ENCODE results near the gene STT3B. TPM values are rescaled to one million over a fixed set of nuclear protein-coding genes. Genes with fewer than 3 reads are reported as not detected.

Gene STT3B
- total and polyA plus RNA-seq, 5 donors from 2014 or later = 85.1 to 108 (median 90.8) TPM

DNA sequence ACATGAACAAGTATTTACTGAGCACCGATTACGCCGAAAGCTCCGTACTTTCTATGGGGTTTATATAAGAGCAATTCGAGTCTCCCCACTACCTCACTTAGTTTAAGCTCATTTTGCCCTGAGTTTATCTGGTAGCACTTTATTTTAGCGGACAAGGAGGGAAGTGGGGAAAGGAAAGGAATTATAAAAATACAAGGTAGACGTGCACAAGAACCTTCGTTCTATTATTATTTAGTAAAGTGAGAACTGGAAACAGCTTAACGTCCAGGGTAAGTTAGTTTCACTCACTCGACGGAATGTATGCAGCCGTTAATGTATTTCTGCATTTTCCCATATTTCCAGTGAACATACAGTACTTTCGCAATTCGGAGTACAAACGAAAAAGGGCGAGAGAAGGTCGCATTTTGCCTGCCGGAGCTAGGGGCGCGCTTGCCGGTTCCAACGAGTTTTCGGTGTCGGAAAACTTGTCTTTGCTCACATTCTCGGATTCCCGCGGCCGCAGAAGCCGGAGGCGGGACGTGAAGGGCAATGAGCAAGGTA is 1.2 kb upstream of the STT3B start:
- H3K27me3 Mint-ChIP-seq = peaks cover 12% of the 10 kb centered on the region
- H3K4me3 Mint-ChIP-seq = peak overlapping the region in 2 of 4 donors; percentile 93 to 99

DNA sequence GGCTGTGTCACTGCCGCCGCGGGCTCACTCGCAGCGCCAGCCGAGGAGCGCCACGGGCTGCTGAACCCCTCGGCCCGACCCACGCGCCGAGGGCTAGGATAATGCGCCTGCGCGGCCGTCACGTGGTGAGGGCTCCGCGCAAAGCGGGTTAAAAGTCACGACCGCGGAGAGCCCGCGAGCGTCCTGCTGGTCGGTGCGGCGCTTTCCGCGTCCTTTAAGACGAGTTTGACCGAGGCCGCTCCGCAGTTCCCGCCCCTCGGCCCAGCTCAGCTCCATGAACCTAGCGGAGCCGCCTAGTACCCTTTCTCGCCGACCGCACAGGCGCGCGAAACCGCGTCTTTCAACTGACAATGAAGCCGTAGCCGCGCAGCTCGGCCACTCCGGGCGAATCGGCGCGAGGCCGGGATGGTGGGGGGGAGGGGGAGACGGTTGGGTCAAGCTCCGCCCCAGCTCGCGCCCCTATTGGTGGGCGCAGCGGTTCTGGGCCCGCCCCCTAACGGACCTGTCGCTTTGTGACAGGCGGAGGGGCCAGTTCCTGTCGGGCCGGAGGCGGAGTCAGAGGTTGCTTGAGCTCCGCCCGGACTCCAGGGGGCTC is 636 bp upstream of the STT3B start:
- peak overlapping the region; percentile 96 for H3K4me3 ChIP-seq (ENCODE audit: low read depth, low read length)
- H3K36me3 Mint-ChIP-seq = no peaks in the 10 kb centered on the region
- H3K27ac Mint-ChIP-seq = peak overlapping the region; percentile 96 to 99 (median 97)
- no peaks in the 10 kb centered on the region for H3K36me3 ChIP-seq (ENCODE audit: control insufficient read depth, insufficient read depth, low read length)
- peak; percentile 87 to 88 for ATAC-seq (ENCODE audit: low read depth in 2 of 2)
- peaks cover 35% of the 10 kb centered on the region for H3K4me1 ChIP-seq (ENCODE audit: control insufficient read depth, insufficient read depth, low read length, poor library complexity, severe bottlenecking)
- H3K9me3 ChIP-seq (ENCODE audit: control insufficient read depth in 2 of 2, low read length in 2 of 2) = no peaks in the 10 kb centered on the region
- H3K27ac ChIP-seq (ENCODE audit: insufficient read depth, low read length, poor library complexity, severe bottlenecking) = peak overlapping the region; percentile 99
- H3K27me3 ChIP-seq (ENCODE audit: control insufficient read depth, insufficient read depth, low read length) = no peaks in the 10 kb centered on the region
- H3K9me3 Mint-ChIP-seq = no peaks in the 10 kb centered on the region
- peak; percentile 98 to 99 (median 98) for DNase-seq
- peaks cover 18 to 34% (median 26%) of the 10 kb centered on the region in 4 donors for H3K4me1 Mint-ChIP-seq
- peaks cover 12% of the 10 kb centered on the region for H3K27me3 Mint-ChIP-seq
- peak overlapping the region in 2 of 4 donors; percentile 93 to 99 for H3K4me3 Mint-ChIP-seq

More for the DNA sequence above, 1.2 kb upstream of the STT3B start:
- no peaks in the 10 kb centered on the region for H3K36me3 ChIP-seq (ENCODE audit: control insufficient read depth, insufficient read depth, low read length)
- Mint-ChIP-seq H3K9me3 (no peaks in the 10 kb centered on the region), H3K27ac (peak overlapping the region; percentile 96 to 99 (median 97)), H3K4me1 (peaks cover 16 to 29% (median 22%) of the 10 kb centered on the region in 4 donors), H3K36me3 (no peaks in the 10 kb centered on the region)
- H3K9me3 ChIP-seq (ENCODE audit: control insufficient read depth in 2 of 2, low read length in 2 of 2) = no peaks in the 10 kb centered on the region
- H3K27me3 ChIP-seq (ENCODE audit: control insufficient read depth, insufficient read depth, low read length) = no peaks in the 10 kb centered on the region
- DNase-seq (no peak), ATAC-seq (ENCODE audit: low read depth in 2 of 2) (no peak)
- peak overlapping the region; percentile 96 for H3K4me3 ChIP-seq (ENCODE audit: low read depth, low read length)
- H3K4me1 ChIP-seq (ENCODE audit: control insufficient read depth, insufficient read depth, low read length, poor library complexity, severe bottlenecking) = peaks cover 29% of the 10 kb centered on the region
- peak overlapping the region; percentile 99 for H3K27ac ChIP-seq (ENCODE audit: insufficient read depth, low read length, poor library complexity, severe bottlenecking)

DNA sequence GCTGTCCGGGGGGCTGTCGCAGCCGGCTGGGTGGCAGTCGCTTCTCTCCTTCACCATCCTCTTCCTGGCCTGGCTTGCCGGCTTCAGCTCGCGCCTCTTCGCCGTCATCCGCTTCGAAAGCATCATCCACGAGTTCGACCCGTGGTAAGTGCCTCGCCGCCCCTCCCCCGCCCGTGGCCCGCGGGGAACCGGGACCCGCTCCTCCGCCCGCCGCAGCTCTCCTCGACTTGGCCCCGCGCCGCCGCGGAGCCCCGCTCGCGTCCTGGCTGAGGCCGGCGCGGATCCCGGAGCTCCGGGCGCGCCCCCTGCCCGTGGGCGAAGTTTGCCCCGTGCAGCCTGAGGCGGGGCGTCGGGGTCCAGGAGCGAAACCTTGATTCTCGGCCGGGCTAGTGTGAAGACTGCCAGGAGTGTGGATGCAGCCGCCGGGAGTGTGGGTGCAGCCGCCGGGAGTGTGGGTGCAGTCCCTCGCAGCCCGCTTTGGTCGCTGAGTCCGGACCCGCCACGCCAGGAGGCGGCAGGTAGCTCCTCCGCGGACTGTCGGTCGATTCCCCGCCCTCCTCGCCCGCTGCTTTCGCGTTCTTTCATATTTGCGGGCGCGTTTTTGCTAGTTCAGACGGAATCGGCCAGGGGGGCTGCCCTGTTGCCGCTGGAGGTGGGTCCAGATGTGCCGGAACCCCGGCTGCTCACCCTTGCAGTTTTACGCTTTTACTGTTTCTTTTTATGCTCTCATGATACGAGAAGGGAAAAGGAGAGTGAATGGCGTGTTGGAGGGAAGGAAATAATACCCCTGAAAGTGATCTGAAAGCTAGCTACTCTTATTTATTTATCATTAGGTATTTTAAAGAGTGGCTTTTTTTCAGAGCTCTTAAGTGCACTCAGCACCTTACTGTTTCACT is 692 bp downstream of the STT3B start:
- H3K36me3 Mint-ChIP-seq = no peaks in the 10 kb centered on the region
- H3K27ac Mint-ChIP-seq = peak overlapping the region; percentile 95 to 98 (median 96)
- Histone ChIP-seq H3K9me3 (ENCODE audit: control insufficient read depth in 2 of 2, low read length in 2 of 2) (no peaks in the 10 kb centered on the region), H3K4me3 (ENCODE audit: low read depth, low read length) (peak overlapping the region; percentile 99), H3K27ac (ENCODE audit: insufficient read depth, low read length, poor library complexity, severe bottlenecking) (peak overlapping the region; percentile 99), H3K36me3 (ENCODE audit: control insufficient read depth, insufficient read depth, low read length) (no peaks in the 10 kb centered on the region), H3K4me1 (ENCODE audit: control insufficient read depth, insufficient read depth, low read length, poor library complexity, severe bottlenecking) (peaks cover 46% of the 10 kb centered on the region), H3K27me3 (ENCODE audit: control insufficient read depth, insufficient read depth, low read length) (no peaks in the 10 kb centered on the region)
- peaks cover 25 to 47% (median 39%) of the 10 kb centered on the region in 4 donors for H3K4me1 Mint-ChIP-seq
- ATAC-seq (ENCODE audit: low read depth in 2 of 2) = peak in 1 of 2 donors; percentile 0
- DNase-seq = peak; percentile 54 to 67 (median 65)
- peaks cover 5% of the 10 kb centered on the region for H3K27me3 Mint-ChIP-seq
- peak overlapping the region in 3 of 4 donors; percentile 97 to 99 (median 98) for H3K4me3 Mint-ChIP-seq
- H3K9me3 Mint-ChIP-seq = no peaks in the 10 kb centered on the region

DNA sequence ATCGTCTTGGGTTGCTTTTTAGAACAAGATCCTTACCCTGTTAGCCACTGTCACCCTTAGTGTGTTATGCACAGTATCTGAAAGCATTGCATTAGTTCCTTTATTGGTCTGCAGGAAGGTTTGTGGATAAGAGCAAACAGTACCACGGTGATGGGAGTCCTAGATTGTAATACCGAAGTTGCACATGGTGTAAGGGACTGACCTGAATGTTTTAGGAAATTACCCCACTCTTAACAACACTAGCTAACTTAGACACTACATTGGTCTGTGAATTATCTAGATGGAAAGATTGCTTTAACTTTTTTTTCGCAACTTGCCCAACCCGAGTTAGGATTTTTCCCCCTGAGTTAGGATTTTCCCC is 1.3 kb downstream of the STT3B start:
- Mint-ChIP-seq H3K27me3 (peaks cover 5% of the 10 kb centered on the region), H3K36me3 (no peaks in the 10 kb centered on the region), H3K9me3 (no peaks in the 10 kb centered on the region), H3K27ac (peak overlapping the region; percentile 95 to 98 (median 96)), H3K4me1 (peaks cover 25 to 54% (median 45%) of the 10 kb centered on the region in 4 donors), H3K4me3 (peak overlapping the region in 3 of 4 donors; percentile 97 to 99 (median 98))
- ATAC-seq (ENCODE audit: low read depth in 2 of 2) (no peak), DNase-seq (peak in 1 of 3 donors; percentile 65)
- peak overlapping the region; percentile 99 for H3K27ac ChIP-seq (ENCODE audit: insufficient read depth, low read length, poor library complexity, severe bottlenecking)
- no peaks in the 10 kb centered on the region for H3K36me3 ChIP-seq (ENCODE audit: control insufficient read depth, insufficient read depth, low read length)
- no peaks in the 10 kb centered on the region for H3K27me3 ChIP-seq (ENCODE audit: control insufficient read depth, insufficient read depth, low read length)
- H3K4me1 ChIP-seq (ENCODE audit: control insufficient read depth, insufficient read depth, low read length, poor library complexity, severe bottlenecking) = peaks cover 46% of the 10 kb centered on the region
- peak overlapping the region; percentile 99 for H3K4me3 ChIP-seq (ENCODE audit: low read depth, low read length)
- H3K9me3 ChIP-seq (ENCODE audit: control insufficient read depth in 2 of 2, low read length in 2 of 2) = no peaks in the 10 kb centered on the region

DNA sequence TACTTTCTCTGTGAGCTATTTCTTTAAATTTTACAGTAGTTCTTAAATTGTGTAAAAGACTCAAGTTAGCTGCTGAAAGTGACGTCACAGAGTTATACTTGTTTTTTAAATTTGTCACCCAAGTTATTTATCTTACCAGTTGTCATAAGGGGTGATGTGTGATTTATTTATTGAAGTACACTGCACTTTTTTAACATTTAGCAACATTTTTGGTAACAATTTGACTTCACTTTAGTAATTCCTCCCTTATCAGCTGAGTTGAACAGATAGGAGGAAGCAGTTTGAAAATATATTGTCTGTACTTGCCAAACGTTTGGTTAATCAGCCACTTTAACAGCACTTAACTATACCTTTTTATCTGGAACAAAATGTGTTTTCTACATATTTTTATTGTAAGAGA is 3.8 kb downstream of the STT3B start:
- no peaks in the 10 kb centered on the region for H3K36me3 Mint-ChIP-seq
- H3K4me3 ChIP-seq (ENCODE audit: low read depth, low read length) = peak overlapping the region; percentile 71
- H3K27me3 Mint-ChIP-seq = peaks cover 5% of the 10 kb centered on the region
- no peak overlapping the region for H3K27ac ChIP-seq (ENCODE audit: insufficient read depth, low read length, poor library complexity, severe bottlenecking)
- ATAC-seq (ENCODE audit: low read depth in 2 of 2) (no peak), DNase-seq (peak in 2 of 3 donors; percentile 31 to 54)
- no peaks in the 10 kb centered on the region for H3K9me3 Mint-ChIP-seq
- H3K9me3 ChIP-seq (ENCODE audit: control insufficient read depth in 2 of 2, low read length in 2 of 2) = no peaks in the 10 kb centered on the region
- no peaks in the 10 kb centered on the region for H3K36me3 ChIP-seq (ENCODE audit: control insufficient read depth, insufficient read depth, low read length)
- peaks cover 67% of the 10 kb centered on the region for H3K4me1 ChIP-seq (ENCODE audit: control insufficient read depth, insufficient read depth, low read length, poor library complexity, severe bottlenecking)
- no peaks in the 10 kb centered on the region for H3K27me3 ChIP-seq (ENCODE audit: control insufficient read depth, insufficient read depth, low read length)
- peak overlapping the region in 2 of 3 donors; percentile 42 to 58 for H3K27ac Mint-ChIP-seq
- H3K4me3 Mint-ChIP-seq = peak overlapping the region in 3 of 4 donors; percentile 77 to 97 (median 93)
- H3K4me1 Mint-ChIP-seq = peaks cover 43 to 74% (median 62%) of the 10 kb centered on the region in 4 donors

DNA sequence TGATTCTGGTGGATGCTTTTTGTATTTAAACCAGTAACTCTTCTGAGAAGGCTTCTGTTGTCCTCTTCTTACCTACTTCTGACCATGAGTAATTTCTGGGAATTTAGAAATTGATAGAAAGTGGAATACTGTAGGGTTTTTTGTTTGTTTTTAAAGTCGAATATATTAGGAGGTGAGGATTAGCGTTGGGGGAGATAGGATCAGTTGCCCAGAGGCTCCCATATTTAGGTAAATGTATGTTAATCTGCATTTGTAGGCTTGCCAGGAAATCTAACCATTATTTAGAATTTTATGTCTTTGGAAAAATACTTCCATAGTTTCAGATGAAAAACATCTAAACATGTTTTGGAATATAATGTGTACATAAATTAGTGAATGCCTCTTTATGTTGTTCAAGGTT is 6.1 kb downstream of the STT3B start:
- peak overlapping the region; percentile 4 for H3K4me3 ChIP-seq (ENCODE audit: low read depth, low read length)
- peaks cover 7% of the 10 kb centered on the region for H3K36me3 Mint-ChIP-seq

DNA sequence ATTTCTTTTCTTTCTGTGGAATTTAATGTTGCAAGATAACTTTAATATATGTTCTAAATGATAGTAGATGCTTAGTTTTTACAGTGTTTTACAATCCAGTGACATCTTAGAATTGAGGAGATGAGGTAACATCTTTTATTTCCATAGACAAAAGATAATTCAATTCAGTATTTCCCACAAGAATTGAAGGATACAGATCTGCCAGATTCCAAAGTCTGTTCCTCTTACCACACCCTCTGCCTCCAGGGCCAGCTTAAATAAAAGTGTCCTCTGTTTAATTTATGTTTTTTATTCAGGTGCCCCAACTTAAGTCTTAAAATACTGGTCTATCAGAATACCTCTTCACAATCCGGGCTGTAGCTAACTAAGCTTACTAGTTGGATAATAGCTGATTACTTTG is 6.5 kb downstream of the STT3B start:
- no peaks in the 10 kb centered on the region for H3K9me3 Mint-ChIP-seq
- H3K36me3 Mint-ChIP-seq = peaks cover 7% of the 10 kb centered on the region
- H3K4me1 Mint-ChIP-seq = peaks cover 53 to 85% (median 75%) of the 10 kb centered on the region in 4 donors
- Histone ChIP-seq H3K4me1 (ENCODE audit: control insufficient read depth, insufficient read depth, low read length, poor library complexity, severe bottlenecking) (peaks cover 71% of the 10 kb centered on the region), H3K4me3 (ENCODE audit: low read depth, low read length) (peak overlapping the region; percentile 45), H3K36me3 (ENCODE audit: control insufficient read depth, insufficient read depth, low read length) (no peaks in the 10 kb centered on the region), H3K27ac (ENCODE audit: insufficient read depth, low read length, poor library complexity, severe bottlenecking) (no peak overlapping the region), H3K27me3 (ENCODE audit: control insufficient read depth, insufficient read depth, low read length) (no peaks in the 10 kb centered on the region), H3K9me3 (ENCODE audit: control insufficient read depth in 2 of 2, low read length in 2 of 2) (no peaks in the 10 kb centered on the region)
- ATAC-seq (ENCODE audit: low read depth in 2 of 2) = no peak
- H3K4me3 Mint-ChIP-seq = peak overlapping the region; percentile 1 to 49 (median 23)
- H3K27me3 Mint-ChIP-seq = no peaks in the 10 kb centered on the region
- peak overlapping the region in 2 of 3 donors; percentile 33 to 34 for H3K27ac Mint-ChIP-seq
- DNase-seq = no peak

More for the DNA sequence above, 6.1 kb downstream of the STT3B start:
- Mint-ChIP-seq H3K27ac (peak overlapping the region in 2 of 3 donors; percentile 1 to 34), H3K4me1 (peaks cover 51 to 84% (median 74%) of the 10 kb centered on the region in 4 donors), H3K4me3 (peak overlapping the region; percentile 13 to 80 (median 62)), H3K9me3 (no peaks in the 10 kb centered on the region), H3K27me3 (no peaks in the 10 kb centered on the region)
- Histone ChIP-seq H3K9me3 (ENCODE audit: control insufficient read depth in 2 of 2, low read length in 2 of 2) (no peaks in the 10 kb centered on the region), H3K27me3 (ENCODE audit: control insufficient read depth, insufficient read depth, low read length) (no peaks in the 10 kb centered on the region), H3K36me3 (ENCODE audit: control insufficient read depth, insufficient read depth, low read length) (no peaks in the 10 kb centered on the region), H3K27ac (ENCODE audit: insufficient read depth, low read length, poor library complexity, severe bottlenecking) (no peak overlapping the region), H3K4me1 (ENCODE audit: control insufficient read depth, insufficient read depth, low read length, poor library complexity, severe bottlenecking) (peaks cover 75% of the 10 kb centered on the region)
- no peak for DNase-seq
- no peak for ATAC-seq (ENCODE audit: low read depth in 2 of 2)
